ENCODE results near the gene SLC10A7. TPM values are rescaled to one million over a fixed set of nuclear protein-coding genes. Genes with fewer than 3 reads are reported as not detected.

SLC10A7 gene
- total RNA-seq, 1 experiment from 2014 or later, result 3.9 TPM

DNA sequence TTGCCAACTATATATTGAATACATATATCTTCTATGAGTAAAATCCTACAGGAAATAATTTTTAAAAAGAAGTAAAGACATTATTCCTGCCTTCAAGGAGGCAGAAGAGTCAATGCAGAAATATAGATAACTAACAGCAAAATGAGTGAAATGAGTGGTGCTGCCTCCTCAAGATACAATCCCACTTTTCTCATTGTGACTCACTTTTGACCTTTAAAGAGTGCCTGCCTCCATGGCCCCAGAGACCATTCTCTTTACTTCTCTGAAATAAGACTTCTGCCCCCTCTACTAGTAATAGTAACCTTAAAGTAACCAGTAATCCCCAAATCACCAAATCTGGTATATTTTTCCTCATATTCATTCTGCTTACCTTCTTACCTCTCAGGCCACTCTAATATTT is 15.5 kb downstream of the SLC10A7 start:
- Histone ChIP-seq H3K18ac (ENCODE audit: insufficient read length, low read depth, low read length) (no peak overlapping the region), H3K56ac (ENCODE audit: insufficient read length, low read depth, low read length) (no peak overlapping the region), H4K91ac (ENCODE audit: insufficient read length, low read depth, low read length) (no peak overlapping the region), H2BK12ac (ENCODE audit: insufficient read length, low read depth, low read length) (no peak overlapping the region), H2AK5ac (ENCODE audit: insufficient read length, low read length) (no peak overlapping the region), H3T11ph (ENCODE audit: low read length) (no peak overlapping the region), H4K8ac (replicated peaks; ENCODE audit: insufficient read length, low read depth, low read length) (no peak overlapping the region), H4K20me1 (ENCODE audit: control insufficient read depth, insufficient read depth, insufficient read length) (no peaks in the 10 kb centered on the region), H3K9ac (ENCODE audit: extremely low read depth, insufficient read length, low read length) (no peak overlapping the region), H2AFZ (ENCODE audit: low read length) (no peak overlapping the region), H2BK5ac (ENCODE audit: insufficient read length, low read length) (no peak overlapping the region), H3K23me2 (ENCODE audit: insufficient read length, low read depth, low read length, poor library complexity, severe bottlenecking) (no peaks in the 10 kb centered on the region), H3K23ac (ENCODE audit: insufficient read length, low read depth, low read length) (no peak overlapping the region), H3K27me3 (ENCODE audit: insufficient read depth, low read length) (no peaks in the 10 kb centered on the region), H3K4ac (ENCODE audit: low read depth, low read length) (no peak overlapping the region), H2BK20ac (ENCODE audit: low read depth, low read length, poor library complexity, severe bottlenecking) (no peak overlapping the region), H2BK15ac (ENCODE audit: low read depth, low read length) (no peak overlapping the region), H3K4me2 (ENCODE audit: insufficient read depth, insufficient read length, low read length) (no peak overlapping the region), H3K4me1 (ENCODE audit: insufficient read depth, low read length) (no peaks in the 10 kb centered on the region), H3K79me1 (ENCODE audit: insufficient read depth, low read depth, low read length, poor library complexity, severe bottlenecking) (no peaks in the 10 kb centered on the region), H3K79me2 (ENCODE audit: insufficient read depth, low read length) (no peaks in the 10 kb centered on the region), H3K27ac (ENCODE audit: insufficient read length, low read depth, low read length) (no peak overlapping the region), H3K9me3 (ENCODE audit: control insufficient read depth, low read depth, low read length) (no peaks in the 10 kb centered on the region), H3K14ac (ENCODE audit: insufficient read depth, low read length) (no peak overlapping the region), H4K5ac (ENCODE audit: insufficient read length, low read depth, low read length) (no peak overlapping the region), H2BK120ac (ENCODE audit: low read depth, low read length, poor library complexity, severe bottlenecking) (no peak overlapping the region)
- Mint-ChIP-seq H3K36me3 (ENCODE audit: insufficient read depth in 1 of 3, low read depth in 3 of 3) (no peaks in the 10 kb centered on the region), H3K4me3 (no peak overlapping the region), H3K27ac (no peak overlapping the region), H3K27me3 (ENCODE audit: low read depth) (no peaks in the 10 kb centered on the region), H3K4me1 (no peaks in the 10 kb centered on the region), H3K9me3 (no peaks in the 10 kb centered on the region)
- TF ChIP-seq, protein P1, sequence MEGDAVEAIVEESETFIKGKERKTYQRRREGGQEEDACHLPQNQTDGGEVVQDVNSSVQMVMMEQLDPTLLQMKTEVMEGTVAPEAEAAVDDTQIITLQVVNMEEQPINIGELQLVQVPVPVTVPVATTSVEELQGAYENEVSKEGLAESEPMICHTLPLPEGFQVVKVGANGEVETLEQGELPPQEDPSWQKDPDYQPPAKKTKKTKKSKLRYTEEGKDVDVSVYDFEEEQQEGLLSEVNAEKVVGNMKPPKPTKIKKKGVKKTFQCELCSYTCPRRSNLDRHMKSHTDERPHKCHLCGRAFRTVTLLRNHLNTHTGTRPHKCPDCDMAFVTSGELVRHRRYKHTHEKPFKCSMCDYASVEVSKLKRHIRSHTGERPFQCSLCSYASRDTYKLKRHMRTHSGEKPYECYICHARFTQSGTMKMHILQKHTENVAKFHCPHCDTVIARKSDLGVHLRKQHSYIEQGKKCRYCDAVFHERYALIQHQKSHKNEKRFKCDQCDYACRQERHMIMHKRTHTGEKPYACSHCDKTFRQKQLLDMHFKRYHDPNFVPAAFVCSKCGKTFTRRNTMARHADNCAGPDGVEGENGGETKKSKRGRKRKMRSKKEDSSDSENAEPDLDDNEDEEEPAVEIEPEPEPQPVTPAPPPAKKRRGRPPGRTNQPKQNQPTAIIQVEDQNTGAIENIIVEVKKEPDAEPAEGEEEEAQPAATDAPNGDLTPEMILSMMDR (conservative IDR thresholded peaks at IDR 0.05), result no peak
- no peak for DNase-seq
